Smooth muscle cell of the coronary artery (primary cell): ENCODE measurements around the gene GIMAP6. TPM values are rescaled to one million over a fixed set of nuclear protein-coding genes. Genes with fewer than 3 reads are reported as not detected.

Experiments used
- total RNA-seq: library from RNA; depleted of rRNA; stranded (reverse); fragments of >200 nt; gene quantifications from 2 replicates; pipeline ENCODE4 v1.2.3, GENCODE V29; 2014; ENCODE audit warnings: low replicate concordance

The GIMAP6 gene
- total RNA-seq: 0.35 TPM in 1 of 2 replicates, not detected in the other

GRCh38 chr7:150631866-150632864 is at the start of gene GIMAP6:
Gene GIMAP6 (minus strand): TSS chr7:150632385. CDS start chr7:150630142, 2,243 bp downstream.

Other genes with a start within 250 kb of the GIMAP6 start
- under 0.01 and 0.12 TPM in 2 replicates for gene GIMAP8, start 181.8 kb downstream of the GIMAP6 start, total RNA-seq
- gene GIMAP7, start 117.5 kb downstream of the GIMAP6 start, total RNA-seq: 0.12 TPM in 1 of 2 replicates, not detected in the other
- gene GIMAP4, start 65.0 kb downstream of the GIMAP6 start, total RNA-seq: 0.35 TPM in 1 of 2 replicates, not detected in the other
- 0.60 and 4.7 TPM in 2 replicates for gene GIMAP2, start 53.3 kb upstream of the GIMAP6 start, total RNA-seq
- not detected in 2 replicates for gene GIMAP1, start 84.2 kb upstream of the GIMAP6 start, total RNA-seq
- gene GIMAP5, start 105.0 kb upstream of the GIMAP6 start, total RNA-seq: 0.08 and 0.12 TPM in 2 replicates
- gene TMEM176B, start 168.0 kb upstream of the GIMAP6 start, total RNA-seq: 4.8 TPM in 1 of 2 replicates, not detected in the other
- under 0.01 TPM in 1 of 2 replicates, not detected in the other for gene TMEM176A, start 168.4 kb upstream of the GIMAP6 start, total RNA-seq
- not detected in 2 replicates for gene AOC1, start 220.1 kb upstream of the GIMAP6 start, total RNA-seq